GM12801 (cell line): ENCODE data around the gene ZNF410.

Experiments
- TF ChIP-seq, protein P1 (sequence below): IDR thresholded peaks from one replicate; pipeline ENCODE4 v1.5.1; 2011; ENCODE audit warnings: control low read depth; ENCODE audit not compliant: insufficient read length; ENCODE audit errors: extremely low read depth

The ZNF410 gene

DNA sequence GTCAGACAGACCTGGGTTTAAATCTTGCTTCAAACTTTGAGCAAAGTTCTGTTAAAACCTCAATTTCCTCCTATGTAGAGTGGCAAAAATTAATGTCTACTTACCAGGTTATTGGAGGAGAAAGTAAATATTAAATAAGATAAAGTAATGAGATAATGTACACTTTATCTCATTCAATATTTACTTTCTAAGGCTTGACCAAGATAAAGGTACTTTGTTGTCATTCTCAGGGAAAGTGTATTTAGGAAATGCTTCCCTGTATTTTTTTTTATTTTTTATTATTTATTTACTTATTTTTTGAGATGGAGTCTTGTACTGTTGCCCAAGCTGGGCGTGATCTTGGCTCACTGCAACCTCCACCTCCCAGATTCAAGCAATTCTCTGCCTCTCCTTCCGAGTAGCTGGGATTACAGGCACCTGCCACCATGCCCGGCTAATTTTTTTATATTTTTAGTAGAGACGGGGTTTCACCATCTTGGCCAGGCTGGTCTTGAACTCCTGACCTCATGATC is 58.6 kb downstream of the ZNF410 start:
- TF ChIP-seq, protein P1, sequence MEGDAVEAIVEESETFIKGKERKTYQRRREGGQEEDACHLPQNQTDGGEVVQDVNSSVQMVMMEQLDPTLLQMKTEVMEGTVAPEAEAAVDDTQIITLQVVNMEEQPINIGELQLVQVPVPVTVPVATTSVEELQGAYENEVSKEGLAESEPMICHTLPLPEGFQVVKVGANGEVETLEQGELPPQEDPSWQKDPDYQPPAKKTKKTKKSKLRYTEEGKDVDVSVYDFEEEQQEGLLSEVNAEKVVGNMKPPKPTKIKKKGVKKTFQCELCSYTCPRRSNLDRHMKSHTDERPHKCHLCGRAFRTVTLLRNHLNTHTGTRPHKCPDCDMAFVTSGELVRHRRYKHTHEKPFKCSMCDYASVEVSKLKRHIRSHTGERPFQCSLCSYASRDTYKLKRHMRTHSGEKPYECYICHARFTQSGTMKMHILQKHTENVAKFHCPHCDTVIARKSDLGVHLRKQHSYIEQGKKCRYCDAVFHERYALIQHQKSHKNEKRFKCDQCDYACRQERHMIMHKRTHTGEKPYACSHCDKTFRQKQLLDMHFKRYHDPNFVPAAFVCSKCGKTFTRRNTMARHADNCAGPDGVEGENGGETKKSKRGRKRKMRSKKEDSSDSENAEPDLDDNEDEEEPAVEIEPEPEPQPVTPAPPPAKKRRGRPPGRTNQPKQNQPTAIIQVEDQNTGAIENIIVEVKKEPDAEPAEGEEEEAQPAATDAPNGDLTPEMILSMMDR = no peak

DNA sequence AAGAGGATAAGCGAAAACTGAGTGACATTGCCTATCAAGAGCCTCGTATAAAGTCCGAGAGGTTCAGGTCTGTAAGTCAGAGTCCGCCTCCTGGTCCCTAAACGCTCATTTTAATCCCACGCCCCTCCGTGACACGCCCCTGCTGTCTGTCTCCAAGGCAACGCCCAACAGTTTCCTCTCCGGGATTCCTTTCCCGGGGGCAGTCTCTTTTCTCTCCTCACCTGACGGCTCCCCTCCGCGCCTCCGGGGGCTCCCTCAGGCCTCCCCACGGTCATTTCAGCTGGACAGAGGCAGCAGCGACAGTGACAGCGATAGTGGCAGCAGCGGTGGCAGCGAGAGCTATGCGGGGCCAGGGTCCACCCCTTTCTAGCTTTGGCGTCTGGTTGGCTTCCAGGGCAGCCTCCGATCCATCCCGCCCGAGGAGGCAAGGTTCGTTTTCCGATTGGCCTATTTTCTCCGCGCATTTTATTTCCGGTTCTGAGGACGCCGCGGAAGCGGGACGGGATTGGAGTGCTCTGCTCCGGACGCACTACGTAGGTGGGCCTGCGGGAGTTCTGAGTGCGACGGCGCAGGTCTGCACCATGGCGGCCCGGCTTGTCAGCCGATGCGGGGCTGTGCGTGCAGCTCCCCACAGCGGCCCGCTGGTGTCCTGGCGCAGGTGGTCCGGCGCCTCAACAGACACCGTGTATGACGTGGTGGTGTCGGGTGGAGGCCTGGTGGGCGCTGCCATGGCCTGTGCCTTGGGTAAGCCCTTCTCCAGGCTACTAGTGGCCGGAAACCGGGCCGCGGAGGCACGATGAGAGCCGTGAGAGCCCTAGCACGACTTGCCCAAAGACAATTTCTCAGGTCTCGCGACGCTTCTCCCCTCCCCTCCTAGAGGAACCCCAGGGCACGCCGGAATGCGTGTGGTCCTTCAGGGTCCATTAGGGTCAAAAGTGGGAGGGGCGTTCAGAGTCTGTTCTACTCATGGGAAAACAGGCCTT is 63.4 kb downstream of the ZNF410 start, which contains the start of the genes COQ6 and FAM161B:
COQ6 (plus strand) TSS at position 551 of the 983 bp plus-strand sequence; CDS start at position 582, 31 bp downstream.
FAM161B (minus strand) TSS at position 343 of the 983 bp plus-strand sequence; CDS start at position 275, 68 bp downstream.
- TF ChIP-seq, protein P1 = no peak

DNA sequence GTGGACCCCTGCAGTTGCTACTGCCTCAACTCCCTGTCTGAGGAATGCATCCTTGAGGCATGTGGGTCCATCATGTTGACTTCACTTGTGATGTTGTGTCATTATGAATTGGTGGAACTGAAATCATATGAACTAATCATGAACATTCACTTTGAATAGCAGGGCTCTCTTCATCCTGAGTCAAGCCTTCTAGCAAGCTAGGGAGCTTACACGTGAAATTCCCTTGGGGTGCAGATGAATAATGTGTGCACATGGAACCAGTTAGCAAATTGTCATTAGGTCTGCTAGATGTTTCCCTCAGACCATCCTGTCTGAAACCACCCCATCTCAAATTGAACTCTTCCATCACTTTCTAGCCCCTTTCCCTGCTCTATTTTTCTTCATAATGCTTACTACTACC is 67.1 kb downstream of the ZNF410 start:
- TF ChIP-seq, protein P1 = no peak

DNA sequence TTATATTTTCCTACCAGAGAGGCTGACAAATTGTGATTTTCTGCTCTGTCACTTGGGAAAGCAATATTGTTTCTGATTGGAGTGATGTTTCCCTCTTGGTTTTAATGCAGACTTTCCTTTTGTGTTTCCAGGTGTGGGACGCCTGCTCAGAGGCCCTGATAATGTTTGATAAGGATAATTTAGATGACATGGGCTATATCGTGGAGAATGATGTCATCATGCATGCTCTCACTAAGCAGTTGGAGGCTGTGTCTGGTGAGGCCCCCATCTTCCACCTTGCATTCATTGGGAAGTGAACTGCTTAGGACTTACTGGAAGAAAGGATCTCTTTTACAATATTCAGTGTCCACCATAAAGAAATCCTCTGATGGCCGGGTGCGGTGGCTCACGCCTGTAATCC is 69.0 kb downstream of the ZNF410 start:
- TF ChIP-seq, protein P1 = no peak

DNA sequence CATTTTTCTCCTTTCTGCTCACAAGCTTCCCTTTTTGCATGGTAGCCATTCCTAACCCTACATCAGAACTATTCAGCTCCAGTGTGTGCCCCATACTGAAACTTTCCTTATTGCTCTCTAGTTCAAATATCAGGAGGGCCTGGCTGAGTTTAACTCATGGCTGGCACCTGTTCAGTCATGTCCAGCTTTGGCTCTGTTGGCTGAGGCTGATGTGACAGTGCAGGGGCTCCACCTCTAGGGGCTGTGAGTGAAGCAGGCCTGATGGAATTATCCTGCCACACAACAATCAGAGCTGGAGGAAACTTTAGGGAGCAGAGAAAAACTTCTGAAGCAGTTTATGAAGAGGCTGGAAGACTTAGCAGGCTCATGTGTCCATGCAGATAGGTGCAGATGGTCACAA is 71.9 kb downstream of the ZNF410 start:
- TF ChIP-seq, protein P1 = no peak

DNA sequence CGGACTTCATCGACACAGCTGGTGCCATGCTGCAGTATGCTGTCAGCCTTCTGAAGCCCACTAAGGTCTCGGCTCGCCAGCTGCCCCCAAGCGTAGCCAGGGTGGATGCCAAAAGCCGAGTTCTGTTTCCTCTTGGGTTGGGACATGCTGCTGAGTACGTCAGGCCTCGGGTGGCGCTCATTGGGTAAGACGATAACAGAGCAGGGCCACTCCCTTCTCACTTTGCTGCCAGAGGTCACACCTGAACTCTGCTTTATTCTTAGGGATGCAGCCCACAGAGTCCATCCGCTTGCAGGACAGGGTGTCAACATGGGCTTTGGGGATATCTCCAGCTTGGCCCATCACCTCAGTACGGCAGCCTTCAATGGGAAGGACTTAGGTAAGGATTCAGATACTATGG is 74.5 kb downstream of the ZNF410 start:
- TF ChIP-seq, protein P1 = no peak

DNA sequence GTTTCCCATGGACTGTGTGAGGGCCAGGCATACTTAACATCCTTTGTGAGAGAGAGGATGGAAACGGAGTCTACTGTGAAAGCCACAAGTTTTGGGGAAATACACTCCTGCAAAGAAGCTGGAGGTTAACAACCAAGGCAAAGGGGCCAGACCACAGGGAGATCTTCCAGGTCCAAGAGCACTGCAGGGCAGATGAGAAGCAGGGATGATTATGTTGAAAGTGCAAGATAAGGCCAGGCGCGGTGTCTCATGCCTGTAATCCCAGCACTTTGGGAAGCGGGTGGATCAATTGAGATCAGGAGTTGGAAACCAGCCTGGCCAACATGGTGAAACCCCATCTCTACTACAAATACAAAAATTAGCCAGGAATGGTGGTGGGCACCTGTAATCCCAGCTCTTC is 78.6 kb downstream of the ZNF410 start:
- TF ChIP-seq, protein P1 = no peak
